Right atrium auricular region (tissue), 2 donors: ENCODE results near the gene PLD5. TPM values are rescaled to one million over a fixed set of nuclear protein-coding genes. Genes with fewer than 3 reads are reported as not detected.

Experiments
- DNase-seq: peaks from one replicate; pipeline ENCODE4 v3.0.0-alpha.2; 2019; ENCODE audit warnings: low spot score
- H3K27ac ChIP-seq, 2 donors: fragments of 200-600 bp; sonication (generic); 1 replicate in 1 of 2; 2 replicates in 1 of 2; pipeline ENCODE4 v1.5.1; 2016 to 2019
- H3K27me3 ChIP-seq, 2 donors: fragments of 200-600 bp; sonication (generic); one replicate each; pipeline versions ENCODE4 v1.5.1 to v1.6.0; 2017 to 2019
- H3K36me3 ChIP-seq: fragments of 200-600 bp; sonication (generic); one replicate; pipeline ENCODE4 v1.5.1; 2016
- H3K4me1 ChIP-seq, 2 donors: fragments of 200-600 bp; sonication (generic); one replicate each; pipeline versions ENCODE4 v1.5.1 to v1.6.0; 2017 to 2019
- H3K4me3 ChIP-seq, 2 donors: fragments of 200-600 bp; sonication (generic); 1 replicate in 1 of 2; 2 replicates in 1 of 2; pipeline ENCODE4 v1.5.1; 2017 to 2019; ENCODE audit warnings: mild to moderate bottlenecking in 1 of 2, moderate library complexity in 1 of 2
- H3K9me3 ChIP-seq, 2 donors: fragments of 200-600 bp; sonication (generic); one replicate each; pipeline ENCODE4 v1.5.1; 2019
- CTCF ChIP-seq, 2 donors: fragments of 200-600 bp; sonication (generic); IDR thresholded peaks; one replicate each; pipeline ENCODE4 v1.5.1; 2019; ENCODE audit warnings: antibody characterized with exemption in 2 of 2
- total RNA-seq, 2 donors: library from RNA; depleted of rRNA; stranded (reverse); fragments of >200 nt; gene quantifications; one replicate each; pipeline ENCODE4 v1.1.0, GENCODE V29; 2016

Gene PLD5
- total RNA-seq, 2 donors from 2014 or later = 0.12 to 0.19 TPM

- DNase-seq = no peak
- Histone ChIP-seq H3K4me1 (no peaks in the 10 kb centered on the region), H3K9me3 (no peaks in the 10 kb centered on the region), H3K27ac (no peak overlapping the region), H3K27me3 (no peaks in the 10 kb centered on the region), H3K36me3 (no peaks in the 10 kb centered on the region), H3K4me3 (no peak overlapping the region)
- TF ChIP-seq CTCF (IDR thresholded peaks at IDR 0.05) = no peak
Measured at GRCh38 chr1:242425232-242425631, 99.3 kb downstream of the PLD5 start.

GRCh38 chr1:242416657-242417056 is 107.8 kb downstream of the PLD5 start:
- TF ChIP-seq CTCF (IDR thresholded peaks at IDR 0.05) = no peak
- Histone ChIP-seq H3K4me3 (no peak overlapping the region), H3K27me3 (no peaks in the 10 kb centered on the region), H3K4me1 (no peaks in the 10 kb centered on the region), H3K9me3 (no peaks in the 10 kb centered on the region), H3K27ac (no peak overlapping the region), H3K36me3 (no peaks in the 10 kb centered on the region)
- no peak for DNase-seq

- H3K27ac ChIP-seq = no peak overlapping the region
- no peak overlapping the region for H3K4me3 ChIP-seq
- no peaks in the 10 kb centered on the region for H3K27me3 ChIP-seq
- H3K9me3 ChIP-seq = no peaks in the 10 kb centered on the region
- no peaks in the 10 kb centered on the region for H3K4me1 ChIP-seq
- no peak for DNase-seq
- no peaks in the 10 kb centered on the region for H3K36me3 ChIP-seq
- no peak for TF ChIP-seq CTCF (IDR thresholded peaks at IDR 0.05)
Measured at GRCh38 chr1:242412921-242413320, 111.6 kb downstream of the PLD5 start.

- no peaks in the 10 kb centered on the region for H3K27me3 ChIP-seq
- H3K4me1 ChIP-seq = no peaks in the 10 kb centered on the region
- no peak overlapping the region for H3K27ac ChIP-seq
- H3K4me3 ChIP-seq = no peak overlapping the region
- no peaks in the 10 kb centered on the region for H3K36me3 ChIP-seq
- no peak for TF ChIP-seq CTCF (IDR thresholded peaks at IDR 0.05)
- no peak for DNase-seq
- H3K9me3 ChIP-seq = no peaks in the 10 kb centered on the region
Measured at GRCh38 chr1:242411901-242412300, 112.6 kb downstream of the PLD5 start.

- Histone ChIP-seq H3K27me3 (no peaks in the 10 kb centered on the region), H3K27ac (no peak overlapping the region), H3K36me3 (no peaks in the 10 kb centered on the region)
Measured at GRCh38 chr1:242405947-242406346, 118.5 kb downstream of the PLD5 start.

More at GRCh38 chr1:242405947-242406346, 118.5 kb downstream of the PLD5 start:
- Histone ChIP-seq H3K4me1 (no peaks in the 10 kb centered on the region), H3K9me3 (no peaks in the 10 kb centered on the region), H3K4me3 (no peak overlapping the region)
- no peak for DNase-seq
- no peak for TF ChIP-seq CTCF (IDR thresholded peaks at IDR 0.05)
